ENCODE data around the gene CACNA1I.

DNA sequence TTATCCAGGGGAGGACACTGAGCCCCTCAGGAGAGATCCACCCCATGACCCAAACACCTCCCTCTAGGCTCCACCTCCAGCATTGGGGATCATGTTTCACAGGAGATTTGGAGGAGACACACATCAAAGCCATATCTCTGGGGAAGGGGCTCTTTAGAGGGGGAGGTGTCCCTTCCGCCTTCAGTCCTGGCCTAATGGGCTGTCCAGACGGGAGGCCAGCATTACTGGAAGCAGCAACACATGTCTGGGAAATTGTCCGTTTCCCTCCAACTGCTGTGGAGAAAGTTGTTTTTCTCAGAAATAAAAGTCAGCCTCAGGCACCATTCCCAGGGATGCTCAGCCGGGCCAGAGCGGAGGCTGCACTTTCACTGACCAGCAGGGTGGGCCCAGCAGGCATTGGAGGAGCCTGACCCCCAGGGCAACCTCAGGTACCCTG is 9.5 kb downstream of the CACNA1I start:
- TF ChIP-seq, protein P1, sequence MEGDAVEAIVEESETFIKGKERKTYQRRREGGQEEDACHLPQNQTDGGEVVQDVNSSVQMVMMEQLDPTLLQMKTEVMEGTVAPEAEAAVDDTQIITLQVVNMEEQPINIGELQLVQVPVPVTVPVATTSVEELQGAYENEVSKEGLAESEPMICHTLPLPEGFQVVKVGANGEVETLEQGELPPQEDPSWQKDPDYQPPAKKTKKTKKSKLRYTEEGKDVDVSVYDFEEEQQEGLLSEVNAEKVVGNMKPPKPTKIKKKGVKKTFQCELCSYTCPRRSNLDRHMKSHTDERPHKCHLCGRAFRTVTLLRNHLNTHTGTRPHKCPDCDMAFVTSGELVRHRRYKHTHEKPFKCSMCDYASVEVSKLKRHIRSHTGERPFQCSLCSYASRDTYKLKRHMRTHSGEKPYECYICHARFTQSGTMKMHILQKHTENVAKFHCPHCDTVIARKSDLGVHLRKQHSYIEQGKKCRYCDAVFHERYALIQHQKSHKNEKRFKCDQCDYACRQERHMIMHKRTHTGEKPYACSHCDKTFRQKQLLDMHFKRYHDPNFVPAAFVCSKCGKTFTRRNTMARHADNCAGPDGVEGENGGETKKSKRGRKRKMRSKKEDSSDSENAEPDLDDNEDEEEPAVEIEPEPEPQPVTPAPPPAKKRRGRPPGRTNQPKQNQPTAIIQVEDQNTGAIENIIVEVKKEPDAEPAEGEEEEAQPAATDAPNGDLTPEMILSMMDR (IDR thresholded peaks at IDR 0.05), result no peak
- TF ChIP-seq POLR2A (IDR thresholded peaks at IDR 0.05), result no peak
- TF ChIP-seq POLR2AphosphoS5 (IDR thresholded peaks at IDR 0.05), result no peak
- TF ChIP-seq EP300 (IDR thresholded peaks at IDR 0.05), result no peak

All from sigmoid colon (tissue), 4 donors.